Vagina (tissue), 2 donors: Measurements from ENCODE around the gene TCHH.

ENCODE experiments used
- POLR2A ChIP-seq, 2 donors: fragments of 450-650 bp; IDR thresholded peaks; one replicate each; pipeline ENCODE4 v1.6.1; 2017; ENCODE audit warnings: antibody characterized with exemption in 2 of 2, mild to moderate bottlenecking in 2 of 2, moderate library complexity in 2 of 2
- POLR2AphosphoS5 ChIP-seq, 2 donors: sonication (generic); formaldehyde crosslinking; IDR thresholded peaks; one replicate each; pipeline ENCODE4 v1.9.0; 2017; ENCODE audit warnings: antibody characterized with exemption in 2 of 2, mild to moderate bottlenecking in 2 of 2, low read depth in 1 of 2; ENCODE audit not compliant: insufficient read depth in 1 of 2

- TF ChIP-seq POLR2AphosphoS5 (IDR thresholded peaks at IDR 0.05; ENCODE audit: insufficient read depth in 1 of 2, low read depth in 1 of 2): no peak
- TF ChIP-seq POLR2A (IDR thresholded peaks at IDR 0.05): no peak
Observed at GRCh38 chr1:152078831-152079441, 36.3 kb downstream of the TCHH start.
